Endothelial cell of umbilical vein (primary cell): ENCODE measurements around the gene GGA1.

Source experiments
- EZH2 ChIP-seq: IDR thresholded peaks from 2 replicates; pipeline ENCODE4 v1.6.1; 2012; ENCODE audit warnings: borderline replicate concordance, low read depth, mild to moderate bottlenecking, moderate library complexity, low read length, inconsistent platforms; ENCODE audit not compliant: severe bottlenecking
- GATA2 ChIP-seq: IDR thresholded peaks from 2 replicates; pipeline ENCODE4 v1.7.0; 2011; ENCODE audit warnings: low read depth, mild to moderate bottlenecking, moderate library complexity, mixed read lengths, low read length; ENCODE audit not compliant: insufficient read length, insufficient read depth
- MYC ChIP-seq: IDR thresholded peaks from one replicate; pipeline ENCODE4 v1.6.1; 2011; ENCODE audit warnings: mild to moderate bottlenecking, low read depth, low read length
- POLR2A ChIP-seq: IDR thresholded peaks from 2 replicates; pipeline ENCODE4 v1.6.1; 2012; ENCODE audit warnings: low read depth, mild to moderate bottlenecking, control low read depth, low read length
- POLR2AphosphoS5 ChIP-seq: IDR thresholded peaks from 2 replicates; pipeline ENCODE4 v1.6.1; 2012; ENCODE audit warnings: low read depth, mild to moderate bottlenecking, control low read depth, low read length, moderate library complexity; ENCODE audit not compliant: insufficient read depth
- TF ChIP-seq, protein P1 (sequence below), 2 donors: IDR thresholded peaks; 1 replicate in 1 of 2; 2 replicates in 1 of 2; pipeline ENCODE4 v1.5.1; 2011; ENCODE audit warnings: low read length in 2 of 2, mild to moderate bottlenecking in 2 of 2, moderate library complexity in 2 of 2, control low read depth in 1 of 2, inconsistent platforms in 1 of 2, low read depth in 1 of 2; ENCODE audit not compliant: insufficient read depth in 1 of 2; ENCODE audit errors: extremely low read depth in 1 of 2
- TF ChIP-seq, protein P2 (sequence below): IDR thresholded peaks from 2 replicates; pipeline ENCODE4 v1.6.1; 2011; ENCODE audit not compliant: insufficient read depth, insufficient read length

DNA sequence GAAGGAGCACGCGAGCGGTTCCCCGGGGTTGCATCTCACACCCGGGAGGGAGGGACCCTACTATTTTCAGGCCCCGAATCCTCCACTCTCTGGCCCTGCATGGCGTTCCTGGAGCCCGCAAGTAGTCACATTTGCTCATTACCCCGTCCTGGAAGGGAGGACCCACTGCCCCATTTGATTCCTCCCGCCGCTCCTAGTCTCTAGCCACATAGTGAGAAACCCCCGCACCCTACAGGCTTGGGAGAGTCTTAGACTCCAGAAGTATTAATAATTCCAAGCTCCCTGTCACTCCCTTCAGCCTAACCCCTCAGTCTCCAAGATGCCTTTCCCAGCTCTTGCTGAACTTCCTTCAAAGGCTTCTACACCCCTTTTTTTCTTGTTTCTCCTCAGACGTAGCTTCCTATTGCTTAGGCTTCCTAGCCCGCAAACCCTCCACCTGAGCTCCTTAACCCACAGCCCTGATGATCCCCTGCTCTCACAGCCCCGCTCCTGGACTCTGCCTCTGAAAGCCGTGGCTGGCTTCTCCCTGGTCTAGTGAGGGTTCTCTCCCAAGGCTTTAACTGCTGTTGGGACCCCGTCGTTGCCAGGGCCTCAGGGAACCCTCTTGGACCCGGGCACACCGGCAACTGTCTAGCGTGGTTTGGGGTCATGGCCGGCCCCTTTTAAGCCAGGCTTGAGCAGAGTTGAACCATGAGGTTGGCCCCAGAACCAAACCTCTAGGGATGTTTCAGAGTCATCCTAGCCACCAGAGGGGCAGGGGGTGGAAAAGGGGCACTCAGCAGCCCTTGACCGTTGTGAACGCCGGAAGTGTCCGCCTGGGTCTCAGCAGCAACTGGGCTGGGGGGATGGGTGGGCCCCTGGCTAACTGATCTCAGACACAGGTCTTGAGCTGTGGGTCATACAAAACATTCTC, 862 bp downstream of the GGA1 start:
- TF ChIP-seq, protein P1, sequence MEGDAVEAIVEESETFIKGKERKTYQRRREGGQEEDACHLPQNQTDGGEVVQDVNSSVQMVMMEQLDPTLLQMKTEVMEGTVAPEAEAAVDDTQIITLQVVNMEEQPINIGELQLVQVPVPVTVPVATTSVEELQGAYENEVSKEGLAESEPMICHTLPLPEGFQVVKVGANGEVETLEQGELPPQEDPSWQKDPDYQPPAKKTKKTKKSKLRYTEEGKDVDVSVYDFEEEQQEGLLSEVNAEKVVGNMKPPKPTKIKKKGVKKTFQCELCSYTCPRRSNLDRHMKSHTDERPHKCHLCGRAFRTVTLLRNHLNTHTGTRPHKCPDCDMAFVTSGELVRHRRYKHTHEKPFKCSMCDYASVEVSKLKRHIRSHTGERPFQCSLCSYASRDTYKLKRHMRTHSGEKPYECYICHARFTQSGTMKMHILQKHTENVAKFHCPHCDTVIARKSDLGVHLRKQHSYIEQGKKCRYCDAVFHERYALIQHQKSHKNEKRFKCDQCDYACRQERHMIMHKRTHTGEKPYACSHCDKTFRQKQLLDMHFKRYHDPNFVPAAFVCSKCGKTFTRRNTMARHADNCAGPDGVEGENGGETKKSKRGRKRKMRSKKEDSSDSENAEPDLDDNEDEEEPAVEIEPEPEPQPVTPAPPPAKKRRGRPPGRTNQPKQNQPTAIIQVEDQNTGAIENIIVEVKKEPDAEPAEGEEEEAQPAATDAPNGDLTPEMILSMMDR (IDR thresholded peaks at IDR 0.05; ENCODE audit: extremely low read depth in 1 of 2, insufficient read depth in 1 of 2, low read depth in 1 of 2, low read length in 2 of 2) = no peak
- TF ChIP-seq POLR2A (no peak), POLR2AphosphoS5 (no peak), GATA2 (no peak), MYC (no peak), EZH2 (no peak)
- TF ChIP-seq, protein P2, sequence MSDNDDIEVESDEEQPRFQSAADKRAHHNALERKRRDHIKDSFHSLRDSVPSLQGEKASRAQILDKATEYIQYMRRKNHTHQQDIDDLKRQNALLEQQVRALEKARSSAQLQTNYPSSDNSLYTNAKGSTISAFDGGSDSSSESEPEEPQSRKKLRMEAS = no peak
